Measurements from ENCODE around the gene COMMD7. TPM values are rescaled to one million over a fixed set of nuclear protein-coding genes. Genes with fewer than 3 reads are reported as not detected.

The COMMD7 gene
- total RNA-seq, 1 donor from 2014 or later = 48.1 TPM

DNA sequence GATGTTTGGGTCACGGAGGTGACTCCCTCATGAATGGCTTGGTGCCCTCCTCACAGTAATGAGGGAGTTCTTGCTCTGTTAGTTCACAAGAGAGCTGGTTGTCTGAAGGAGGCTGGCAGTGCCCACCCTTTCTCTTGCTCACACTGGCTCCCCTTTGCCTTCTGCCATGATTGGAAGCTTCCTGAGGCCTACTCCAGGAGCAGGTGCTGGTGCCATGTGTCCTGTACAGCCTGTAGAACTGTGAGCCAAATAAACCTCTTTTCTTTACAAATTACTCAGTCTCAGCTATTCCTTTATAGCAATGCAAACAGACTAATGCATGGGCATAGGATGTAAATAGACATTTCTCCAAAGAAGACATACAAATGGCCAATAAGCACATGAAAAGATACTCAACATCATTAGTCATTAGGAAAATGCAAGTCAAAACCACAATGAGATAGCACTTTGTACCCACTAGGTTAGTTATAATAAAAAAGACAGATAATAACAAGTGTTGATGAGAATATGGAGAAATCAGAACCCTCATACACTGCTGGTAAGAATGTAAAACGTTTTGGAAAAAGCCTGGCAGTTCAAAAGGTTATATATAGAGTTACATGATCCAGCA is 87.3 kb downstream of the COMMD7 start:
- peaks cover 6% of the 10 kb centered on the region for H3K9me3 Mint-ChIP-seq (ENCODE audit: unreplicated experiment)
- no peak for DNase-seq (ENCODE audit: extremely low spot score, unreplicated experiment)
- no peak overlapping the region for H3K4me3 Mint-ChIP-seq (ENCODE audit: unreplicated experiment)
- H3K4me1 Mint-ChIP-seq (ENCODE audit: unreplicated experiment) = peaks cover 4% of the 10 kb centered on the region
- TF ChIP-seq, protein P1, sequence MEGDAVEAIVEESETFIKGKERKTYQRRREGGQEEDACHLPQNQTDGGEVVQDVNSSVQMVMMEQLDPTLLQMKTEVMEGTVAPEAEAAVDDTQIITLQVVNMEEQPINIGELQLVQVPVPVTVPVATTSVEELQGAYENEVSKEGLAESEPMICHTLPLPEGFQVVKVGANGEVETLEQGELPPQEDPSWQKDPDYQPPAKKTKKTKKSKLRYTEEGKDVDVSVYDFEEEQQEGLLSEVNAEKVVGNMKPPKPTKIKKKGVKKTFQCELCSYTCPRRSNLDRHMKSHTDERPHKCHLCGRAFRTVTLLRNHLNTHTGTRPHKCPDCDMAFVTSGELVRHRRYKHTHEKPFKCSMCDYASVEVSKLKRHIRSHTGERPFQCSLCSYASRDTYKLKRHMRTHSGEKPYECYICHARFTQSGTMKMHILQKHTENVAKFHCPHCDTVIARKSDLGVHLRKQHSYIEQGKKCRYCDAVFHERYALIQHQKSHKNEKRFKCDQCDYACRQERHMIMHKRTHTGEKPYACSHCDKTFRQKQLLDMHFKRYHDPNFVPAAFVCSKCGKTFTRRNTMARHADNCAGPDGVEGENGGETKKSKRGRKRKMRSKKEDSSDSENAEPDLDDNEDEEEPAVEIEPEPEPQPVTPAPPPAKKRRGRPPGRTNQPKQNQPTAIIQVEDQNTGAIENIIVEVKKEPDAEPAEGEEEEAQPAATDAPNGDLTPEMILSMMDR (IDR thresholded peaks at IDR 0.05) = no peak
- no peak overlapping the region for H3K27ac Mint-ChIP-seq (ENCODE audit: unreplicated experiment)
- H3K27me3 Mint-ChIP-seq (ENCODE audit: unreplicated experiment) = peaks cover 4% of the 10 kb centered on the region
- H3K36me3 Mint-ChIP-seq (ENCODE audit: unreplicated experiment) = no peaks in the 10 kb centered on the region

DNA sequence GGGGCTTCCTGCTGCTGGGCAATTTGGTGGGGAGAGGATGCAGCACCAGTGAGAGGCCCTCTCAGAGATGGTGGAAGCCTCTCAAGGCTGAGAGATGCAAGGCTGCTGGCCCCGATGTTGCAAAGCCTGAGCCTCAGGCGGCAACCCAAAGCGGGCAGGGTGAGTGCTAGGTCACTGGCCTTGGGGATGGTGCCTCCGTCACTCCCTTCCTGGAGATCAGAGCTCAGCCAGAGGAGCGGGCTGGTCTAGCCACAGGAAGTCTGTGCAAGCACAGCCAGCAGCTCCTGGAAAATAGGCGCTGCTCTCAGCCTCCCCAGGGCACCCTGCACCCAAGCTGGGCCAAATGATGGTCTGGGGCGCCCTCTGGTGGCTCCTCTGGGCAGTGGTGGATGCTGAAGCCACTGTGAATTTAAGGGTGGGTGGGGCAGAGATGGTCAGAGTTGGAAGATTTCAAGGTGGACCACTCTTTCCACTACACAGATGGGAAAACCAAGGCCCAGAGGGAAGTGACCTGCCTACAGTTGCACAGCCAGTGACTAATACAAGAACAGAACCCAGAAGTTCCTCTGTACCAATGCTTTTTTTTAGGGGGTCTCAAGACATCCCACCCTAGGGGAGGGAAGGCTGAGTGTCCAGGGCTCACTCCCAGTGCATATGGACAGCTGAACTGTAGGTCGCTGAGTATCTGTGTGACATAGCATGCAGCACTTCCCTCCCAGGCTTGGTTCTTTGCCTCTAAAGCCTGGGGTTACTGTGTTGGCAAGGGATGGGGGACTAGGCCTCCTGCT is 90.3 kb downstream of the COMMD7 start:
- no peak overlapping the region for H3K27ac Mint-ChIP-seq (ENCODE audit: unreplicated experiment)
- H3K36me3 Mint-ChIP-seq (ENCODE audit: unreplicated experiment) = no peaks in the 10 kb centered on the region
- no peaks in the 10 kb centered on the region for H3K9me3 Mint-ChIP-seq (ENCODE audit: unreplicated experiment)

More for the DNA sequence above, 90.3 kb downstream of the COMMD7 start:
- peaks cover 4% of the 10 kb centered on the region for H3K27me3 Mint-ChIP-seq (ENCODE audit: unreplicated experiment)
- TF ChIP-seq, protein P1 (IDR thresholded peaks at IDR 0.05) = peak; percentile 97
- peaks cover 4% of the 10 kb centered on the region for H3K4me1 Mint-ChIP-seq (ENCODE audit: unreplicated experiment)
- no peak overlapping the region for H3K4me3 Mint-ChIP-seq (ENCODE audit: unreplicated experiment)
- DNase-seq (ENCODE audit: extremely low spot score, unreplicated experiment) = peak; percentile 96

Other genes starting within 250 kb of the COMMD7 start
- gene NOL4L, start 158.1 kb downstream of the COMMD7 start, total RNA-seq = 30.5 and 32.7 TPM in 2 replicates
- not detected in 2 replicates for gene C20orf203, start 69.5 kb downstream of the COMMD7 start, total RNA-seq
- 2.9 TPM in 2 replicates for gene DNMT3B, start 18.9 kb upstream of the COMMD7 start, total RNA-seq
- gene MAPRE1, start 76.5 kb upstream of the COMMD7 start, total RNA-seq = 92.8 and 94.8 TPM in 2 replicates
- 0.64 and 0.97 TPM in 2 replicates for gene EFCAB8, start 115.5 kb upstream of the COMMD7 start, total RNA-seq